ENCODE measurements around the gene AJUBA. TPM values are rescaled to one million over a fixed set of nuclear protein-coding genes. Genes with fewer than 3 reads are reported as not detected.

AJUBA gene
- 2.3 TPM for polyA plus RNA-seq (2012; ENCODE audit: missing spikeins)

DNA sequence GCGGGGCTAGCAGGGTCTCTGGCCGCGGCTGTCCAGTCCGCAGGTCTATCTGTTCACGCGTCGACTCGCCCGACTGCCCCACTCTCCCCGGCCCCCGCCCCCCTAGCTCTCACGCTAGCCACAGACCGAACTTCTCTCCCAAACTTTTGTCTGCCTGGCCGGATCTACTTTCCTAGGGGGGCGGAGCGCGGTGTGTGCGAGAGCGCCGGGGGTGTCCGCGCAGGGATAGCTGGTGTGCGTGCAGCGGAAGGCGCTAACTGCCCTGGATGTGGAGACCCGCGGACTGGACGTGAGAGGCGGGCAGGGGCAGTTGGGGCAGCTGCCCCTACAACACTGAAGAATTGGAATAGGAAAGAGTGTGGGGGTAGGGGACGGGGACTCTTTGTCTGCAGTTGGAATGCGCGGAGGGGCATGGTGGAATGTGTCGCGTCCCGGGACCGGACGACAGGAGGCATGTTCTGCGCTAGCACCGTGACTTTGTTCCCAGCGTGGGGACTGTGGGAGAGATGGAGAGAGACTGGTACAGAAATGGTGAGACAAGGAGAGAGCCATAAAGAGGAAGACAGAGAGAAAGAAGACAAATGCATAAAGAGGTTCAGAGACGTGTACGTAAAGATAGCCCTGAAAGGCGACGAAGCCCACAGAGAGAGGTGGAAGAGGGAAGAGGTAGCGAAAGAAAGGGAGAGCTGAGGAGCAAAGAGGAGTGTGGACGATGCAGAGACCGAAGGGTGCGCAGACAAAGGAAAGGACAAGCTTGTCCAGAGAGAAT, at the start of gene AJUBA:
TSS of gene AJUBA (minus strand) at position 75 of the 769 bp plus-strand sequence. CDS start 285 bp downstream, outside the sequence.
- FAIRE-seq (peak; percentile 73), DNase-seq (ENCODE audit: insufficient read length) (peak; percentile 84)
- TF ChIP-seq TAF1 (IDR thresholded peaks at IDR 0.05; ENCODE audit: borderline replicate concordance, low read depth, low read length) (no peak), POLR2AphosphoS5 (IDR thresholded peaks at IDR 0.05; ENCODE audit: low read depth, low read length) (no peak), POLR2A (IDR thresholded peaks at IDR 0.05; ENCODE audit: low read depth, low read length) (no peak)

DNA sequence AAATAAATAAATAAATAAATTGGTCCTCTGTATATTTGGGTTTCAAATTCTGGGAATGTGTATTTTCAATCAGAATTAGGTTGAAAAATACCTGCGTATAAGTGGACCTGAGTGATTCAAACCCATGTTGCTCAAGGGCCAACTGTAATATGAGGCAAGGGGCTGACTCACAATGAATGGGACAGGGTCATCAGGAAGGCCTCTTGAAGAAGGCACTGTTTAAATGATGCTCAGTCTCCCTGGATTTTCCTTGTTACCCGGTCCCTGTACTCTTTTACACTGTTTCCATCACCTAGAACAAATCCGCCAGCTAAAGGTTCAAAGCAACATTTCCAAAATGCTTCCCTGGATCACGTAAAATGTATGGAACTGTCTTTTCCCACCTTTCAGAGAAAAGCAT, 48.6 kb upstream of the AJUBA start:
- no peak for DNase-seq (ENCODE audit: insufficient read length)
- FAIRE-seq = no peak
- no peak for TF ChIP-seq POLR2AphosphoS5 (IDR thresholded peaks at IDR 0.05; ENCODE audit: low read depth, low read length)
- no peak for TF ChIP-seq TAF1 (IDR thresholded peaks at IDR 0.05; ENCODE audit: borderline replicate concordance, low read depth, low read length)
- TF ChIP-seq POLR2A (IDR thresholded peaks at IDR 0.05; ENCODE audit: low read depth, low read length) = no peak

DNA sequence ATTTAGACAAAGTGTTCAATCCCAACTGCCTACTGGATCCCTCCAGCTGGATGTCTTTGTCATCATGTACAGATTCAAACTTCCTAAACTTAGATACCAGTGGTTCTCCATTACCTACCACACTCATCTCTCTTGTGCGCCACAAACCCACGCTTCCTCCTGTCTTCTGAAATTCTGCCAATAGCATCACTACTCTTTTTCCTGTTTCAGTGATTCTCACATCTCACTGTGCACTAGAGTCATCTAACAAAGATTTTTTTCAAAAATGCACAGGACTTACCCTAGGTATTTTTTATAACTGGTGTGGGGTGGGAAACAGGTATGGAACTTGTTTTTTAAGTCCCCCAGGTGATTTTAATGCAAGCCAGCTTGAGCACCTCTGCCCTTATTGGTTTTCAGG, 46.4 kb upstream of the AJUBA start:
- FAIRE-seq (no peak), DNase-seq (ENCODE audit: insufficient read length) (no peak)
- TF ChIP-seq TAF1 (IDR thresholded peaks at IDR 0.05; ENCODE audit: borderline replicate concordance, low read depth, low read length) = no peak
- TF ChIP-seq POLR2A (IDR thresholded peaks at IDR 0.05; ENCODE audit: low read depth, low read length) = no peak

GRCh38 chr14:23025151-23025814, 42.9 kb upstream of the AJUBA start:
- FAIRE-seq (no peak), DNase-seq (ENCODE audit: insufficient read length) (no peak)
- no peak for TF ChIP-seq TAF1 (IDR thresholded peaks at IDR 0.05; ENCODE audit: borderline replicate concordance, low read depth, low read length)
- no peak for TF ChIP-seq POLR2A (IDR thresholded peaks at IDR 0.05; ENCODE audit: low read depth, low read length)
- no peak for TF ChIP-seq POLR2AphosphoS5 (IDR thresholded peaks at IDR 0.05; ENCODE audit: low read depth, low read length)

DNA sequence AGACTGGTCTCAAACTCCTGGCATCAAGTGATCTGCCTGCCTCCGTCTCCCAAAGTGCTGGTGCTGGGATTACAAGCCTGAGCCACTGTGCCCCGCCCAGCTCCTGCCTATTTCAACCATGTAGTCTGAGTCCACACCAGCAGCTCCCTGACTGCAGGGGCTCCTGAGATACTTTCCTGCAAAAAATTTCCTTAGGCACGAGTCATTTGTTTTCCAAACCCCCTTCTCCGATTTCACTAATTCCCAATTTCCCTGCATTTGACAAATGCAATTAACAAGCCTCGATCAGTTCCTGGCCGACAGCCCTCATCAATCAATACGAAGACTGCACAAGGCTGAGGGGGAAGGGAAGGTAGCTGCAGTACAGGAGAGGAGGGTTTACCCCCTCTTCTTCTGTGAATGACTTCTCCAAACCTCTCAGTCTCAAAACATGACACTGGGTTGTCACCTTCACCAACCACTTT, 42.3 kb upstream of the AJUBA start:
- no peak for FAIRE-seq

DNA sequence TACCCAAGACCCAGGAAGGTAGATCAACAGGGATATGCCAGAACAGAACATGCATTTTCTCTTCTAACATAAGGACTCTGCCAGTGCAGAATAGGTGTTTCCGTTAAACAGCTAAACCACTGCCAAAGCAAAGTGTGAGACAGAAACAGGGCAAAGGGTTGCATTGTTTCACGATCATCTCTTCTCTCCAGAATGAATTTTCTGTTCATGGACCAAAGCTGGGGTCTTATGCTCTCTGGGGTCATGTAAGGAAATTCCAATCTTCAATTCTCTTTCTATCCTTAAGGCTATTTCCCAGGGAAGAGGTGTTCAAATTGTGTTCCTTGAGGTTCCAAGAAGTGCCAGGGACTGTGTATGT, 41.4 kb upstream of the AJUBA start:
- no peak for TF ChIP-seq POLR2AphosphoS5 (IDR thresholded peaks at IDR 0.05; ENCODE audit: low read depth, low read length)
- TF ChIP-seq POLR2A (IDR thresholded peaks at IDR 0.05; ENCODE audit: low read depth, low read length) = no peak
- TF ChIP-seq TAF1 (IDR thresholded peaks at IDR 0.05; ENCODE audit: borderline replicate concordance, low read depth, low read length) = no peak
- FAIRE-seq = no peak
- no peak for DNase-seq (ENCODE audit: insufficient read length)

More for the DNA sequence above, 42.3 kb upstream of the AJUBA start:
- no peak for DNase-seq (ENCODE audit: insufficient read length)
- no peak for TF ChIP-seq POLR2AphosphoS5 (IDR thresholded peaks at IDR 0.05; ENCODE audit: low read depth, low read length)
- TF ChIP-seq POLR2A (IDR thresholded peaks at IDR 0.05; ENCODE audit: low read depth, low read length) = no peak
- no peak for TF ChIP-seq TAF1 (IDR thresholded peaks at IDR 0.05; ENCODE audit: borderline replicate concordance, low read depth, low read length)

DNA sequence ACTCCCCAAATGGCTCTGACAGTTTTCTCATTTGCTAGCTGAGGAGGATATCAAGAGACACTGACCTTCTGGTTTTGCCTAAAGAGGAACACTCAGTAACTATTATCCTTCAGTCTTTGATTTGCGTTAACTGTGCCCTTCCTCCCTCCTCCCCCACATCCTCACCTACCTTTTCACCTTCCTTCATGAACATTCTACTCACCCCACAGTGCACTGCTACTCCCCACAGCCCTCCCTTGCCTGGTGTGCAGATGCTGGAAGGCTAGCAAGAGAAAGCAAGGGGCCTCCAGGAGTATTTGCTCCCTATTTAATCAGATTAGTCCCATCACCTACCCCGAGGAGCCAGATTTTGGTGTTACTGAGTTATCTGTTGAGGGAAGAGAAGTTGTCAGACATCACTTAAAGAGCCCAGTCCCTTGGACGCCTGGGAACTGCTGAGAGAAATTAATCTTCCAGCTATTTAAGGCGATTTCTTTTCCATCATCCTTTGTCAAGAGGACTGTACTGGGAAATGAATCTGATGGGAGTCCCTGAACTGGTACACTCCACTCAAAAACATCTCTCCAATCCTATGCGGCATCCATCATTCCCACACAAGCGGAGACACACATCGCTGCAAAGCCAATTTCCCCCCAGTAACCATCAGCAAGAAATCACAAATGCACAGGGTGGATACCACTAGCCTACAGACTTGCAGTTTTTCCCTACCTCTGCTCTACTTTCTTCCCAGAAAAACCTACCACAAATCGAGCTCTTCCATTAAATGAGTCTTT, 40.9 kb upstream of the AJUBA start:
- TF ChIP-seq POLR2AphosphoS5 (IDR thresholded peaks at IDR 0.05; ENCODE audit: low read depth, low read length) (no peak), POLR2A (IDR thresholded peaks at IDR 0.05; ENCODE audit: low read depth, low read length) (no peak), TAF1 (IDR thresholded peaks at IDR 0.05; ENCODE audit: borderline replicate concordance, low read depth, low read length) (no peak)
- FAIRE-seq (no peak), DNase-seq (ENCODE audit: insufficient read length) (no peak)

DNA sequence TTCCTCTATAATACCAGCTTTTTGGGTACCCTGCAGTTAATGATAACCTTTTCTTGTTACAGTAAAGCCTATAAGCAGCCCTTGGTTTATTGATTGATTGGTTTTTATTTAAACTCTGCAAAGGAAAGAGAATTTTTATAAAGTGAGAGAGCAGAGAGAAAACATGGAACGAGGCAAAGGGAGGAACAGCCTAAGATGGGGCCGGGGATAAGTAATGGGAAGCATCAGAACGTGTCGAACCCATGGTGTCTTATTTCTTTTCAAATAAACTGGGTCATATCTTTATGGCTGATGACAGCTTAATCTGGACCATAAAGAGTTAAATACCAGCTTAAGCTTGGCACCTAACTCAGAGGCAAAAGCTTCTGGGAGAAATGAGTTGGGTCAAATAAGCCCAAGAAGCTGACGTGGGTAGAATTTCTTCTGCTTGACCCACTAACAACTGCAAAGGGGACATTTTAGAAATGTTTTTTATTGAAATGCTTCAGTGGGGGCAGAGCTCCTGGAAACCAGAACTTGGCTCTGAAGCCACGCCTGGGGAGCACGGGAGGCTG, 39.6 kb upstream of the AJUBA start:
- FAIRE-seq (no peak), DNase-seq (ENCODE audit: insufficient read length) (no peak)
- TF ChIP-seq POLR2A (IDR thresholded peaks at IDR 0.05; ENCODE audit: low read depth, low read length) (no peak), POLR2AphosphoS5 (IDR thresholded peaks at IDR 0.05; ENCODE audit: low read depth, low read length) (no peak), TAF1 (IDR thresholded peaks at IDR 0.05; ENCODE audit: borderline replicate concordance, low read depth, low read length) (no peak)

DNA sequence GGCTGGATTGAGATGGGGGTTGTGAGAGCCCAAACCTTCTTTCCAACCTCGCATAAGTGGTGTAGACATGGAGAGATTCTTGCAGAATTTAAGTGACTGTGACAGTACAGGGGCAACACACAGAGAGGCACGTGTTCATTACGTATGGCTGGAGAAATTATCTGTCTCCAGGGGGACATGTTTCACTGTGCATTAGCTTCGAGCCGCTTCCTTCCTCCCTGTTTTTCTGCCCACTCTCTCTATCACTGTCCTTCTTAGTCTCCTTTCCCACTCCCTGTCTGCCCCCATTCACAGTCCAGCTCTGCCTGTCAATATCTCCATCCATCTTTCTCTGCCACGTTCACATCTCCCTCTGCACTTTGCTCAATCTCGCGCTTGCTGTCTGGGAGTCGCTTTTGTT, 39.1 kb upstream of the AJUBA start:
- DNase-seq (ENCODE audit: insufficient read length) (no peak), FAIRE-seq (no peak)
- TF ChIP-seq TAF1 (IDR thresholded peaks at IDR 0.05; ENCODE audit: borderline replicate concordance, low read depth, low read length) (no peak), POLR2A (IDR thresholded peaks at IDR 0.05; ENCODE audit: low read depth, low read length) (no peak)

DNA sequence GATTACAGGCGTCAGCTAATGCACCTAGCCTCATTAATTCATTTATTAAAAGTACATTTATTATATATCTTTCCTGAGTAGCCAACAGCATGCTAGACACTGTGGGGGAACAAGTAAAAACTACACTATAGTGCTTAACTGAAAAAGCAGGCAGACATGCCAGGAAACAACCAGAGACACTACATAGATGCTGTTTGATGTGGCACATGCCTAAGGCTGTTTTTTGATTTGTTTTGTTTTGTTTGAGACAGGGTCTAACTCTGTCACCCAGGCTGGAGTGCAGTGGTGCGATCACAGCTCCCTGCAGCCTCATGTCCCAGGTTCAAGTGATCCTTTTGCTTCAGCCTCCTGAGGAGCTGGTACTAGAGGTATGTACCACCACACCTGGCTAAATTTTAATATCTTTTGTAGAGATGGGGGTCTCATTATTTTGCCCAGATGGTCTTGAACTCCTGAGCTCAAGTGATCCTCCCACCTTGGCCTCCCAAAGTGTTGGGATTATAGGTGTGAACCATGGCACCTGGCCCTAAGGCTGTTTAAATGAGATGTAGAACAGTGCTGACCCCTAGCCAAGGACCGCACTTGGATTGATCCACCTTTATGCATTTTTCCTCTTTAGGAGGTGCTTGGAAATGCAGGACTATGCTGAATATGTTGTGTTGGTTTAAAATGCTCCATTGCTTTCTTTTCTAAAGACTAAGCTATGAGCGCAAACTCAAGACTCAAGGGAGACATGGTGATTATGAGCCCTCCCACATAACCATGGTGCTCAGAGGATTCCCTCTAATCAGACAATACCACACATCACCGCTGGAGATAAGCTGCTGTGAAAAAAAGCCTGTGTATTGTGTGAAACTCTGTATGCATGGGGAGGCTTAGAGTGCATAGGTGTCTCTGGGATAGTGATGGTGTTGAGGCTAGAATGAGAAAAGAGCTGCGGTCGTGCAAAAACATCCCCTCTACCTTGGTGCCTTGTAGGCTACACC, 38.1 kb upstream of the AJUBA start:
- FAIRE-seq (no peak), DNase-seq (ENCODE audit: insufficient read length) (no peak)
- TF ChIP-seq POLR2A (IDR thresholded peaks at IDR 0.05; ENCODE audit: low read depth, low read length) (no peak), POLR2AphosphoS5 (IDR thresholded peaks at IDR 0.05; ENCODE audit: low read depth, low read length) (no peak), TAF1 (IDR thresholded peaks at IDR 0.05; ENCODE audit: borderline replicate concordance, low read depth, low read length) (no peak)
